Keratinocyte (primary cell): Measurements from ENCODE around the gene ZNF778.

Experiments
- EZH2 ChIP-seq: IDR thresholded peaks from one replicate; pipeline ENCODE4 v1.6.1; 2012; ENCODE audit warnings: inconsistent platforms, mild to moderate bottlenecking, low read length, moderate library complexity
- TF ChIP-seq, protein P1 (sequence below), 3 experiments: IDR thresholded peaks in 1 of 3; conservative IDR thresholded peaks in 1 of 3; optimal IDR thresholded peaks in 1 of 3; 2 replicates in 2 of 3; 3 replicates in 1 of 3; pipeline versions ENCODE3 to v1.5.1; 2011; ENCODE audit warnings: low read length in 3 of 3, mild to moderate bottlenecking in 3 of 3, moderate library complexity in 2 of 3, control low read depth in 1 of 3, inconsistent platforms in 1 of 3; ENCODE audit not compliant: insufficient read depth in 2 of 3; ENCODE audit errors: extremely low read depth in 1 of 3

DNA sequence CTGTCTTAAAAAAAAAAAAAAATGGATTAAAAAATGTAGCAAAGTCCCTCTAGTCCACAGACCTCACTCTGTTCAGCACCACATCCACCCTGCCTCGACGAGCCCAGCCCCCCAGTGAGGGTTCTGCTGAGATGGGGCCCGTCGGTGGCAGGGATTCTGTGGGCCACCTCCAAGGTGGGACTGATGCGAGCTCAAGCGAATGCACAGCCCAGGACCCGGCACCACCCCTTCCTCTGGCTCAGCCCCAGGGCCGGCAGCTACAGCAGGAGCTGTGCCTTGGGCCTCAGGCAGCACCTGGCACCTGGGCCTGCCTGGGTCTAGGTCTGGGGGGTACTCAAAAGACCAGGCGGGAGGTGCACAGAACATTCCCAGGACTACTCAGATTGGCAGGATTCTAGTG is 59.5 kb downstream of the ZNF778 start:
- TF ChIP-seq, protein P1, sequence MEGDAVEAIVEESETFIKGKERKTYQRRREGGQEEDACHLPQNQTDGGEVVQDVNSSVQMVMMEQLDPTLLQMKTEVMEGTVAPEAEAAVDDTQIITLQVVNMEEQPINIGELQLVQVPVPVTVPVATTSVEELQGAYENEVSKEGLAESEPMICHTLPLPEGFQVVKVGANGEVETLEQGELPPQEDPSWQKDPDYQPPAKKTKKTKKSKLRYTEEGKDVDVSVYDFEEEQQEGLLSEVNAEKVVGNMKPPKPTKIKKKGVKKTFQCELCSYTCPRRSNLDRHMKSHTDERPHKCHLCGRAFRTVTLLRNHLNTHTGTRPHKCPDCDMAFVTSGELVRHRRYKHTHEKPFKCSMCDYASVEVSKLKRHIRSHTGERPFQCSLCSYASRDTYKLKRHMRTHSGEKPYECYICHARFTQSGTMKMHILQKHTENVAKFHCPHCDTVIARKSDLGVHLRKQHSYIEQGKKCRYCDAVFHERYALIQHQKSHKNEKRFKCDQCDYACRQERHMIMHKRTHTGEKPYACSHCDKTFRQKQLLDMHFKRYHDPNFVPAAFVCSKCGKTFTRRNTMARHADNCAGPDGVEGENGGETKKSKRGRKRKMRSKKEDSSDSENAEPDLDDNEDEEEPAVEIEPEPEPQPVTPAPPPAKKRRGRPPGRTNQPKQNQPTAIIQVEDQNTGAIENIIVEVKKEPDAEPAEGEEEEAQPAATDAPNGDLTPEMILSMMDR (optimal IDR thresholded peaks at IDR 0.05 in 1 of 3, IDR thresholded peaks at IDR 0.05 in 1 of 3, conservative IDR thresholded peaks at IDR 0.05 in 1 of 3; ENCODE audit: extremely low read depth in 1 of 3, insufficient read depth in 2 of 3, low read length in 3 of 3): no peak
- TF ChIP-seq EZH2: no peak
